Epithelial cell of prostate (primary cell): Measurements from ENCODE around the gene MAGIX.

ENCODE experiments used
- DNase-seq: peaks from one replicate; pipeline ENCODE4 v3.0.0-alpha.2; 2011; ENCODE audit warnings: low read depth, low spot score
- H3K27ac ChIP-seq: fragments of 450-650 bp; 2 replicates; pipeline ENCODE4 v1.5.1; 2017; ENCODE audit warnings: mild to moderate bottlenecking

MAGIX gene

DNA sequence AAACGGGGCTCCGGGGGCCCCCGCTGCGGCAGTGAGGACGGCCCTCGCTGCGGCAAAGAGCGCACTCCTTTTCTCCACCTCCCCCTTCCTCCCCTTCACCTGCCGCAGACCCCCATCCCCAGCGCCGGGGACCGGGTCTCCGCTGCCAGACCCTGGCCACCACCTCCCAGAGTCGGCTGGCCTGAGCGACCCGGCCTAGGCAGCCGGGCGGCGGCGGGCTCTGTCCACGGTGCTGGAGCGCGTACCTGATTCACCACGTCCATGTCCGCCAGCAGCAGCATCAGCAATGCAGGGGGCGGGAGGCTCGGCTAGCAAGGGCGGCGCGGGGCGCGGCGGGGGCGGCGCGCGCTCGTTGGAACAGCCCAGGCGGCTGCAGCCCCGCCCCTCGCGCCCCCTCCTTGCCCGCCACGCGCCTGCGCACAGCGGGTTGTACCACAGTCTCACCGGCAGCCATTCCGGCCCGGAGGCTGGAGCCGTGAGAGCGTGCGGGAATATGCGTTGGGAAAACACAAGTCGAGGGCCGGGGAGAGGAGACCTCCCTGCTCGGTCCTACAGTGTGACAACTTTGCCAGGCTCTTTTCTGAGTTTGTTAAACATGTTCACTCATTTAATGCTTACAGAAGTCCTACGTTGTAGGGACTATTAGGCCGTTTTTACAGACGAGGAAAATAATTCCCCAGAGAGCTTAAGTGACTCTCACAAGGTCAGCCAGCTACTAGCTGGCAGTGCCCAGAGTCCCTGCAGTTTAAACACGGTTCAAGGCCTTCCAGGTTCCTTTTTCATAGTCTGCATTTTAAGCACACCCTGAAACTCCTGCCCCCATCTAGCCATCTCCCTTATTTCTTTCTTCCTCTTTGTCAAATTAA lies 37.6 kb downstream of the MAGIX start, which contains the start of gene SYP:
Gene SYP (minus strand): TSS at position 288 of the 866 bp plus-strand sequence. CDS start 7 bp downstream, at position 281.
- DNase-seq, result no peak
- no peak within 1 kb of the TSS for H3K27ac ChIP-seq

DNA sequence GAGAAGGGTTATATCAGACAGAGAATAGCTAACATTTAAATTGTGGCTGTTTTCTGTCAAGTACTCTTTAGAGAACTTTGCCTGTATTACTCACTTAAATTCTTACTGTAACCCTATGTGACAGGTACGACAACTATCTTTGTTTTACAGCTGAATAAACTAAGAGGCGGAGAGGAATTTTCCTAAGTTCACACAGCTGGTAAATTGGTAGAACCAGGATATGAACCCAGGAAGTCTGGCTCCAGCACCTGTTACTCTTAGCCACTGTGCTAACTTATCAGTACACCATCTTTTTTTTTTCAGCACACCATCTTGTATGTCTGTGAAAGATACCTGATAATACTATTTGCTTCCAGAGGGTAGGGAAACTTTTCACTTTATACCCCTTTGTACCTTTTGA lies 39.5 kb downstream of the MAGIX start:
- H3K27ac ChIP-seq, result no peak overlapping the region
- DNase-seq, result no peak

DNA sequence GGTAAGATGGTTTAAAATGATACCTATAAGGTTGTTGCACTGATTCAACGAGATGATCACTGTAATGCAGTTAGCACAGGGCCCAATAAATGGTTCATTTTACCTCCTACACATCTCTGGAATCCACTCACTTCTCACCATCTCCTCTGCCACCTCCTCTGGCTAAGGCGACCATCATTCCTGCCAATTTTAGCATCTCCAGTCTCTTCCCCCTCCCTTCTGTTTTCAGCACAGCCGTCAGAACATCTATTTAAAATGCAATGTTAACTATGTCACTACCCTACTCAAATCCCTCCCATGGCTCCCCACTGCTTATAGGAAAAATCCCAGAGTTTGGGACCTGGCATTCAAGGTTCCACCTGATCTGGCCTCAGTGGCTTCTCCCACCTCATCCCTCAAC lies 41.0 kb downstream of the MAGIX start:
- DNase-seq, result no peak
- H3K27ac ChIP-seq, result no peak overlapping the region

DNA sequence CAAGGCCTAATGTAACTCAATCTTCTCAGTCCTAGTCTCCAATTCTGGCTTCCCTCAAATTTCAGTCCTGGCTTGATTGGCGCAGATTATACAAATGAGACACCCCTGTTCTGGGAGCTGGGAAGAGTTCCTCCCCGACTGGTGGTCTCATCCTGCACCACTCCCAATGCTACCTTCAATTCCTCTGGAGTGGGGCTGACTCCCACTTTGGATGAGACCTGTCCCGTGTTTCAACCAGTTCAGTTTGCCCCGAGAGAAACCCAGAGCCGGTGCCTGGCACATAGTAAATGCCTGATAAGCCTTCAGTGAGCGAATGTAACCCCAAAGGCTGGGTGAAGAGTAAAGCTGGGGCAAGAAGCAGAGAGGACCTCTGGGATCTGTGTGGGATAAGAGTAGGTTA lies 41.5 kb downstream of the MAGIX start:
- H3K27ac ChIP-seq, result no peak overlapping the region
- DNase-seq, result no peak

DNA sequence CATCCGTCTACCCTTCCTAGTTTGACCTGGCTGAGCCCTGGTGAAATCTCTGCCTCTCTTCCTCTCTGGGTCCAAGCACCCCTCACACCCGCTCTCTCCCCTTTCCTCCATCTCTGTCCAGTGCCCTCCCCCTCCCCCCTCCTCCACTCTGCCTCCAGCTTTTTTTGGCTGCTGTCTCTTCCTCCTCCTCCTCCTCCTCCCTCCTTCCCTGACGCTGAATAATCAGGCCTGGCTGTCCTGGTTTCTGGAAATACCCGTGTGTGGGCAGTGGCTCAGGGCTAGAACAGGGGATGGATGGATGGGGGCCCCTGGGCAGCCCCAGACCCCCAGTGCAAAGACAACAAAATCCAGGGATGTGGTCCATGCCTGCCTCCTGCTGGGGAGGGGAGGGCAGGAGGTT lies 42.2 kb downstream of the MAGIX start:
- no peak for DNase-seq
- H3K27ac ChIP-seq, result no peak overlapping the region

DNA sequence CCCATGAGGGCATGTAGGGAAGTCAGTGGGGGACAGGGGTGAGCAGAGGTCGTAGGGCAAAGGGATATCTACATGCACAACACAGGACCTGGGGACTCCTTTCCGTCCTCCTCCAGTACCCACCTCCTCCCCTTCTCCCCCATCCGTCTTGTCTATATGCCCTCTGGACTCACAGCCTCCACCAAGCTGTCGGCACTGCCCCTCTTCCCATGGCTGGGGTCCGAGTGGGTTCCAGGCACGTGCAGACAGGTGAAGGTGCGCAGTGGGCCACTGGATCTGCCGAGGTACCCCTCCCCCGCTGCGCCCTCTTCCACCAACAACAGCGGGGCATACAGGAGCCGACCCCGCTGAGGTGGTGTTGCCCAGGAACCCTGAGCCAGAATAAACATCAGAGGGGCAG lies 42.9 kb downstream of the MAGIX start:
- H3K27ac ChIP-seq, result no peak overlapping the region

DNA sequence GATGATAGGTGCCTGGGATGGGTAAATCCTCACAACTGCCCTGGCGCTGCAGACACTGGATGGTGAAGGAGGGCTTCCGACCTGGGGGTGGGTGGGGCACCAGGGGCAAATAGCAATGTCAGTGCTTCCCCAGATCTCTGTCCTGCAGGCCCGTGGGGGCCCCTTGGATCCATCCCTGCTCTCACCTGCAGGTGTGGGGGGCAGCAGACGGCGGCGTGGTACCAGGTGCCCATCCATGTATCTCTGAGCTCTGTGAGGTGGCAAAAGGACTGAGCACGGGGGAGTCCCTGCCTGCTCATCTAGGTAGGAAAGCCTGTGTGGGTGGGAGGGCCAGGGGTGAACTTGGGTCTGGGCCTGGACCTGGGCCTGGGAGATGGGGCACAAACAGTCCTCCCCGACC lies 44.0 kb downstream of the MAGIX start:
- H3K27ac ChIP-seq, result no peak overlapping the region
- no peak for DNase-seq

More for the DNA sequence above, 42.9 kb downstream of the MAGIX start:
- no peak for DNase-seq

DNA sequence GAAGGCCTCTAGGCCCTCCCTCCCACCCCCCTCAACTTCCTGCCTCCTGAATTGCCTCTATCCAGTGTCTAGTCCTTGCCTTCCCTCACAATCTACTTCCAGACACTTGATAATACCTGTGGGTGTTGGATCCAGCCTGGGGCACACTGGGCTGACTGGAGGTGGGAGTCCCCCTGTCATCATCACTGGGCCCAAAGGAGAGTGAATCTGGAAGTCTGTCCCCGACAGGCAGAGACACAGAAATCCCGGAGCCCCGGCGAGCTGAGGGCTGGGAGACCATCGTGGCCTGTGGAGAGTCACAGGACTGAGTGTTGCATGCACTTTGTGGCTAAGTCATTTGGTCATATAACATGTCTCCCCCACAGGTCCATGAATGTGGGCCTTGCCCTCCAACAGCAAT lies 45.8 kb downstream of the MAGIX start:
- no peak overlapping the region for H3K27ac ChIP-seq
- no peak for DNase-seq

DNA sequence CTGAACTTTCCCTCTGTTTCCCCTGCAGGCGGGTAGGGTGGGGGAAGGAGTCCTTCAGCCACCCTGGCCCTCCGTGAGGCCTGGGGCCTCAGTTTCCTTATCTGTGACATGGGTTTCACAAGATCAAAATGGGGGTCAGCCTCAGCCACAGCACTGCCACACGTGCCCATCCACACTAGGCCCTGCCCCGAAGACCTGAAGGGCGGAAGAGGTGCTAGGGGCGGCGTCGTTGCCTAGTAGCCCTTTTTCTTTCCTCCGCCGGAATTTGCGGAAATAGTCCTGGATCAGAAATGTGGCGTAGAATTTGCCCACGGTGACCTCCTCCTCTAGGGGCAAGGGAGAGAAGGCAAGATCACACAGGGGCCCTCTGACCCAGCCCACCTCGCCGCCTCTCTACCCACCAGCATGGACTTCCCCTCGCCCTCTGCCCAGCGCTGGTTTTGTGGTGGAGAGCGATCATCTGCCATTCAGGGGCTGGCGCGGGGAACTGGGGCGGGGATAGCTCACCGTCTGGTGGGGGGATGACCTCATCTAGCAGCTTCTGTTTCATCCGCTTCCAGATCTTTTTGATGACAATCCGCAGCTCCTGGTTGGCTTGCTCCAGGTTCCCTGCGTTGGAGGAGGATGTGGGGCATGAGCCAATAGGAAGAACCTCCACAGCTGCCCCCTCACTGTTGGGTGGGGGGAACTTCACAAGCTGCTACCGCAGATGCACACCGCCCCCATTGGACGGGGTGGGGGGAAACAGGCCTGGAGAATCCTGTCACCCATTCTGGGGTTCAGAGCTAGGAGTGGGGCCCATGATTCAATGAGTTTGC lies 47.1 kb downstream of the MAGIX start:
- no peak for DNase-seq

DNA sequence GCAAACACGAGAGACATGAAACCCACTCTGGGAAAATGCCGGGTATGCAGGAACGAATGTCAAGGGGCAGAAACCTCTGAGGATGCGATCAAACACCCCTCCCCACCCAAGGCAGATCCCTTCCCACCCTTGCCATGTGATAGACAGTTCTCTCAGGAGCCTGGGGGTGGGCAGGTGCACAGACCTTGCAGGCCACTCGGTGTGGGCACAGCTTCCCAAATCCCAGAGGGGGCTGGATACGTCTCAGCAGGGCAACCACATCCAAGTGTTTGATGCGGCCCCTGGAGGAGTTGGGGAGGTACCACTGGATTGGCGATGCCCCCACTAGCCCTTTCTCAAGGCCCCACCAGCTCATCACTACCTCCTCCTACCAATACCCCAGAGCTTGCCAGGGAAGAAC lies 47.8 kb downstream of the MAGIX start:
- no peak overlapping the region for H3K27ac ChIP-seq
- no peak for DNase-seq

More for the DNA sequence above, 47.1 kb downstream of the MAGIX start:
- no peak overlapping the region for H3K27ac ChIP-seq

DNA sequence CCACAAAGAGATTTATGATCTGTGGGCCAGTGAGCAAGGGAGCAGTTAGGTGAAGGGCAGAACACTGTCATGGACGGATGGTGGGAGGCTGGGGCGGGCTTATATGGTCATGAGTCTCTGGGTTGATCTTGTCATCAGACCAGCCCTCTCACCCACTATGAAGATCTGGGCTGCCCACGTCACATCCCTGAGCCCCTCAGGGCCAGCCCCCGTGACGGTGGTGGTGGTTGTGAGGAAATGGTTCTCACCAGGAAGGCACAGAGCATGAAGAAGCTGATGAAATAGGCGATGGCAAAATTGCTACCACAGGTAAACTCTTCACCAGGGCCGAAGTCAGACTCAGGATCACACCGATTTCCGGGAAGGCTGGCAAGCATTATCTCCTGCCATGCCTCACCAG lies 48.5 kb downstream of the MAGIX start:
- H3K27ac ChIP-seq, result no peak overlapping the region
- no peak for DNase-seq

DNA sequence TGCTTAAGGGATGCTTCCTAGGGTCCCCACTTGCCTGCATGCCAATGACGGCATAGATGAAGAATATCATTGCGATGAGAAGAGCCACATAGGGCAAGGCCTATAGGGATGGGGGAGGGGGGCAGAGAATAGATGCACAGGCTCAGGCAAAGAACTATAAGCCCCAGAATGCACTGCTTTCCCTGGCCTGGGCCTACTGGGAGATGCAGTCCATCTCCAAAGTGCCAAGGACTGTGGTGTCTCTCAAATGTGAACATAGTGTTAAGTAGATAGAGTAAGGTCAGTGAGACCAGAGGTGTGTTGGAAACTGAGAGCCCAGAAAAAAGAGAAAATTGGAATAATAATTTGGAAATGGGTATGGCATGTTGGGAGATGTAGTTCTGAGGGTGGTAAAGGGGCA lies 49.7 kb downstream of the MAGIX start:
- no peak for DNase-seq
- H3K27ac ChIP-seq, result no peak overlapping the region

DNA sequence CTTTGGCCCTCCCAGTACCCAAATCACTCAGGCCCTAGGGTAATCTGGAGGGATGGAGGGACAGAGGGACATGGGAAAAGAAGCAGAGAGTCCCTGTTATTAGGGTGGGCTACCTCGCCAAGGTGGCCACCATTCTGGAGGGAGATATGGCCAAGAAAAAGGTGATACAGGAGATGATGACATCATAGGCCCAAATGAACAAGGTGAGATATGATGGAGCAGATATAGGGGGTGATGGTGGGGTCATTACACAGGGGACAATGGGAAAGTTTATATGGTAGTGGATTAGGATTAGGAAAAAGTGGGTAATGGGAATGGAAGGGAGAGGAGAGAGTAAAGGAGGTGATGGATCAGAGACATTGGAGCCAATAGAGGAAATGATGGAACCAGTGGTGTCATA lies 50.3 kb downstream of the MAGIX start:
- no peak for DNase-seq
- H3K27ac ChIP-seq, result no peak overlapping the region

DNA sequence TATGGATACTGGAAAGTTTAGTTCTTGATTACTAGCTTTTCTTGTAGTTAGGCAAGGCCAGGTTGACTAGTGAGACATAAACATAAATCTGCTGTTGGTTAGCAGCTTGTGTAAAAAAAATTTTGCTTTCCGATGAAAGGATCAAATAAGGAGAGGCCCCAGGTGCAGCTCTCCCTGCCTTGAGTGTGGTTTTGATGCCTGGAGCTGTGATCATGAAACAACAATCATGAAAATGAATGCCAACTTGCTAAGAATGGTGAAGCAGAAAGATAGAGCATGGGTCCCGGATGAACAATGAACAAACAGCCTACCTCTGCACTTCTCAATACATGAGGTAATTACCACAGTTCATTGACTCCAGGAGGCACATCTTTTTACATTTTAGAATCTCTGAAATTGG lies 51.9 kb downstream of the MAGIX start:
- DNase-seq, result no peak
- no peak overlapping the region for H3K27ac ChIP-seq

DNA sequence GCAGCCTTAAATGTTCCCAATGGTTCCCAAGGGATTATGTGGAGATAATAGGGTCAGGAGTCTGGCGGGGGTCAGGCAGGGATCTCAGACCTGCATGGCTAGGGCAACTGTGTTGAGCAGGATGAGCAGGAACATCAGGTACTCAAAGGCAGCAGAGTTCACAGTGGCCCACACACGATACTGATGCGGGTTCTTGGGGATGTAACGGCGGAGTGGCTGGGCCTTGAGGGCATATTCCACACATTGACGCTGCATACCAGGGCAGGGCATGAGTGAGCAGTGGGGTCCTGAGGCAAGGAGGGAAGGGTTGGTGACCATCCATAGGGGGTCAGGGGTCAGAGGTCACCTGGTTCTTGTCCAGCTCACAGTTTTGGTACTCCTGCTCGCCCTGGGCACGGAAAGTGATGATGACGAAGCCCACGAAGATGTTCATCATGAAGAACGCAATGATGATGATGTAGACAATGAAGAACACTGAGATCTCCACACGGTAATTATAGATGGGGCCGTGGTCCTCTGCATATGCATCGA lies 52.5 kb downstream of the MAGIX start:
- no peak for DNase-seq
- H3K27ac ChIP-seq, result no peak overlapping the region
